Measurements from ENCODE around the gene ITPKA. TPM values are rescaled to one million over a fixed set of nuclear protein-coding genes. Genes with fewer than 3 reads are reported as not detected.

The ITPKA gene
- polyA plus RNA-seq, 1 donor (not counting 4 experiments of a cell fraction or from before 2014, with no cell fraction given), result 0.12 TPM

- no peak overlapping the region for H3K4me2 ChIP-seq (ENCODE audit: control insufficient read depth, extremely low read depth, insufficient read depth, low read depth, low read length)
- no peaks in the 10 kb centered on the region for H3K9me3 ChIP-seq (ENCODE audit: control insufficient read depth, low read depth, low read length)
- DNase-seq (ENCODE audit: low read depth, low spot score), result no peak
- no peak overlapping the region for H3K4me3 ChIP-seq (ENCODE audit: control insufficient read depth in 2 of 3, extremely low read depth in 1 of 3, insufficient read depth in 2 of 3, low read depth in 1 of 3, low read length in 3 of 3)
- dilution Hi-C loops (cut with MboI; ENCODE audit: extremely low pct_ligation_motif_present, low sequenced_read_pairs), result no loop called here
- FAIRE-seq, result no peak
- peaks cover 20 to 34% of the 10 kb centered on the region in 2 experiments for H3K36me3 ChIP-seq (ENCODE audit: control insufficient read depth in 2 of 2, extremely low read depth in 1 of 2, insufficient read depth in 2 of 2, low read length in 2 of 2)
- TF ChIP-seq CTCF (optimal IDR thresholded peaks at IDR 0.05 in 1 of 3, IDR thresholded peaks at IDR 0.05 in 1 of 3, conservative IDR thresholded peaks at IDR 0.05 in 1 of 3; ENCODE audit: extremely low read depth in 1 of 3, insufficient read depth in 2 of 3, low read length in 3 of 3) (no peak), EZH2 (IDR thresholded peaks at IDR 0.05; ENCODE audit: low read length) (no peak)
- H3K4me1 ChIP-seq (ENCODE audit: control insufficient read depth, extremely low read depth, insufficient read depth, low read length), result peaks cover 3% of the 10 kb centered on the region
- H3K9ac ChIP-seq (ENCODE audit: control insufficient read depth, extremely low read depth, insufficient read depth, low read length), result no peak overlapping the region
- no peak overlapping the region for H2AFZ ChIP-seq (ENCODE audit: control insufficient read depth, low read length)
- no peaks in the 10 kb centered on the region for H3K9me1 ChIP-seq (ENCODE audit: control insufficient read depth, extremely low read depth, insufficient read depth, low read length)
- no peaks in the 10 kb centered on the region for H3K79me2 ChIP-seq (ENCODE audit: control insufficient read depth, insufficient read depth, low read length)
- H4K20me1 ChIP-seq (ENCODE audit: control insufficient read depth, extremely low read depth, insufficient read depth, low read length), result no peaks in the 10 kb centered on the region
- H3K27ac ChIP-seq (ENCODE audit: control insufficient read depth, insufficient read depth, low read length), result no peak overlapping the region
- no peaks in the 10 kb centered on the region for H3K27me3 ChIP-seq (ENCODE audit: control insufficient read depth, extremely low read depth, insufficient read depth, low read length)
Measured at GRCh38 chr15:41480396-41481140, 13.1 kb upstream of the ITPKA start.

- H3K36me3 ChIP-seq (ENCODE audit: control insufficient read depth in 2 of 2, extremely low read depth in 1 of 2, insufficient read depth in 2 of 2, low read length in 2 of 2), result peaks cover 14 to 19% of the 10 kb centered on the region in 2 experiments
- no peak overlapping the region for H3K4me3 ChIP-seq (ENCODE audit: control insufficient read depth in 2 of 3, extremely low read depth in 1 of 3, insufficient read depth in 2 of 3, low read depth in 1 of 3, low read length in 3 of 3)
- no peaks in the 10 kb centered on the region for H4K20me1 ChIP-seq (ENCODE audit: control insufficient read depth, extremely low read depth, insufficient read depth, low read length)
- dilution Hi-C loops (cut with MboI; ENCODE audit: extremely low pct_ligation_motif_present, low sequenced_read_pairs), result no loop called here
- H2AFZ ChIP-seq (ENCODE audit: control insufficient read depth, low read length), result no peak overlapping the region
- TF ChIP-seq EZH2 (IDR thresholded peaks at IDR 0.05; ENCODE audit: low read length) (no peak), CTCF (optimal IDR thresholded peaks at IDR 0.05 in 1 of 3, IDR thresholded peaks at IDR 0.05 in 1 of 3, conservative IDR thresholded peaks at IDR 0.05 in 1 of 3; ENCODE audit: extremely low read depth in 1 of 3, insufficient read depth in 2 of 3, low read length in 3 of 3) (no peak)
- H3K27ac ChIP-seq (ENCODE audit: control insufficient read depth, insufficient read depth, low read length), result no peak overlapping the region
- no peaks in the 10 kb centered on the region for H3K9me1 ChIP-seq (ENCODE audit: control insufficient read depth, extremely low read depth, insufficient read depth, low read length)
- DNase-seq (ENCODE audit: low read depth, low spot score) (no peak), FAIRE-seq (no peak)
- no peaks in the 10 kb centered on the region for H3K4me1 ChIP-seq (ENCODE audit: control insufficient read depth, extremely low read depth, insufficient read depth, low read length)
- no peaks in the 10 kb centered on the region for H3K9me3 ChIP-seq (ENCODE audit: control insufficient read depth, low read depth, low read length)
- H3K79me2 ChIP-seq (ENCODE audit: control insufficient read depth, insufficient read depth, low read length), result no peaks in the 10 kb centered on the region
- no peak overlapping the region for H3K9ac ChIP-seq (ENCODE audit: control insufficient read depth, extremely low read depth, insufficient read depth, low read length)
- no peaks in the 10 kb centered on the region for H3K27me3 ChIP-seq (ENCODE audit: control insufficient read depth, extremely low read depth, insufficient read depth, low read length)
- H3K4me2 ChIP-seq (ENCODE audit: control insufficient read depth, extremely low read depth, insufficient read depth, low read depth, low read length), result no peak overlapping the region
Measured at GRCh38 chr15:41482110-41482877, 11.4 kb upstream of the ITPKA start.

Measured in keratinocyte (primary cell).